Muscle layer of colon (tissue), 2 donors: Measurements from ENCODE around the gene ANAPC15.

Experiments
- H3K27ac ChIP-seq: one replicate; pipeline ENCODE4 v1.7.0; 2013; ENCODE audit warnings: low read depth, mild to moderate bottlenecking, low read length, moderate library complexity
- H3K27me3 ChIP-seq, 2 donors: one replicate each; pipeline ENCODE4 v1.7.0; 2013; ENCODE audit warnings: low read length in 2 of 2, mild to moderate bottlenecking in 2 of 2; ENCODE audit not compliant: insufficient read depth in 2 of 2, control insufficient read depth in 1 of 2
- H3K36me3 ChIP-seq: one replicate; pipeline ENCODE4 v1.7.0; 2013; ENCODE audit warnings: mild to moderate bottlenecking, low read length; ENCODE audit not compliant: insufficient read depth
- H3K4me1 ChIP-seq: one replicate; pipeline ENCODE4 v1.7.0; 2013; ENCODE audit warnings: mild to moderate bottlenecking, low read length; ENCODE audit not compliant: insufficient read depth
- H3K4me3 ChIP-seq, 2 donors: one replicate each; pipeline ENCODE4 v1.7.0; 2013; ENCODE audit warnings: low read length in 2 of 2, low read depth in 1 of 2, mild to moderate bottlenecking in 1 of 2, moderate library complexity in 1 of 2
- H3K9ac ChIP-seq: one replicate; pipeline ENCODE4 v1.7.0; 2013; ENCODE audit warnings: low read length
- H3K9me3 ChIP-seq: one replicate; pipeline ENCODE4 v1.7.0; 2013; ENCODE audit warnings: mild to moderate bottlenecking, low read length
- donor health status: abdominal sarcoma.
- donor health status: Adenocarcinoma of cecum.

Gene ANAPC15

DNA sequence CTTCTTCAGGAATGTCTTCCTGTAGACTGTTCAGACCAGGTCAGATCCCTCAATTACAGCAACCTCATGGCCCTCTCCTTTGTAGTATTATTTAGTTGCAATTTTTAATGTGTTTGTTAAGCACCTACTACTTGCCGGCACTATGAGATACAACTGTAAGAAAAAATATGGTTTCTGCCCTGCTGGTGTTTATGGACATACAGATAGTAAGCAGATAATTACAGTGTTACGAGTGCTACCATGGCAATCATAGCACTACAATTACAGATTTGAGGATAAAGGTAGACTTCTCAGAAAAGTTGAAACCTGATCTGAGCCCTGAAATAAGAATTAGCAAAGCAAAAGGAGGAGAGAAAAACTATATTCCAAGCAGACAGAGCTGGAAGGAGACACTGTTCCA is 29.1 kb downstream of the ANAPC15 start:
- H3K4me3 ChIP-seq = no peak overlapping the region
- H3K27ac ChIP-seq = no peak overlapping the region
- peaks cover 7% of the 10 kb centered on the region for H3K36me3 ChIP-seq
- H3K9me3 ChIP-seq = no peaks in the 10 kb centered on the region
- H3K9ac ChIP-seq = no peak overlapping the region
- H3K27me3 ChIP-seq = no peaks in the 10 kb centered on the region
- peaks cover 21% of the 10 kb centered on the region for H3K4me1 ChIP-seq

DNA sequence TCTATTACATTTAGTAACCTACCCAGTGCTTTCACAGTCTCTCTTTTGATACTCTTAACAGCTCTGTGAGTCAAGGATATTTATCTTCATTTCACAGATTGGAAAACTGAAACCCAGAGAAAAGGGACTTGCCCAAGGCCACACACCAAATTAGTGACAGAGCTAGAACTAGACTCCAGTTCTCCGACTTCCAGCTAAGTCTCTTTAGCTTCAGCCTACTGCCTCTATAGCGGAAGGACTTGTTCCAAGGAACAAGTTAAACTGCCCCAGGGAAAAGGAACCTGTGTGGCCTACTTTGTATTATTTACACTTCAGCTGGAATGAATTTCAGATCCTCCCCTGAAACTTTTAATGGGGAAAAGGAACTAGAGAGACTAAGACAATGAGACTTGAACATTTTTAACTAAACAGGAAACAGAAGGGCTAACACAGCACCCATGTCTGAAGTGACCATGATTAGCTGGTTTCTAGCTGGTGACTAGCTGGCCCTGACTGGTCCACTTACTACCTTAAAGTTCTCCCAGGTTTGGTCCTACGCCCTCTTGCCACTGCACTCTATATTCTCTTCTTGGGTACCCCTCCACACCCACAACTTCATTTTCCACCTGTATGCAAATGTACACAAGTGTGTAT is 30.6 kb downstream of the ANAPC15 start:
- Histone ChIP-seq H3K36me3 (no peaks in the 10 kb centered on the region), H3K4me3 (no peak overlapping the region), H3K9me3 (no peaks in the 10 kb centered on the region), H3K9ac (no peak overlapping the region), H3K4me1 (peaks cover 23% of the 10 kb centered on the region), H3K27me3 (no peaks in the 10 kb centered on the region), H3K27ac (no peak overlapping the region)

- no peaks in the 10 kb centered on the region for H3K36me3 ChIP-seq
- no peaks in the 10 kb centered on the region for H3K27me3 ChIP-seq
- peak overlapping the region; percentile 86 for H3K27ac ChIP-seq
- H3K9me3 ChIP-seq = no peaks in the 10 kb centered on the region
- H3K4me3 ChIP-seq = peak overlapping the region; percentile 53 to 74
- H3K9ac ChIP-seq = peak overlapping the region; percentile 63
- H3K4me1 ChIP-seq = peaks cover 23% of the 10 kb centered on the region
These were observed 31.3 kb downstream of the ANAPC15 start for GRCh38 chr11:72081184-72081644.

- Histone ChIP-seq H3K27ac (peak within 1 kb of the TSS; percentile 87), H3K9ac (peak within 1 kb of the TSS; percentile 63), H3K27me3 (no peaks in the 10 kb centered on the region), H3K9me3 (no peaks in the 10 kb centered on the region), H3K4me1 (peaks cover 23% of the 10 kb centered on the region), H3K36me3 (no peaks in the 10 kb centered on the region), H3K4me3 (peak within 1 kb of the TSS; percentile 74 to 80)
These were observed 31.9 kb downstream of the ANAPC15 start, which contains the start of the genes LRRC51 and NUMA1 for GRCh38 chr11:72080326-72081183. TSS of gene LRRC51 (plus strand) at chr11:72080850. CDS start at chr11:72089084, 8,234 bp downstream. TSS of gene NUMA1 (minus strand) at chr11:72080542. CDS start at chr11:72035943, 44,599 bp downstream.

- Histone ChIP-seq H3K36me3 (no peaks in the 10 kb centered on the region), H3K4me1 (peaks cover 23% of the 10 kb centered on the region), H3K27me3 (no peaks in the 10 kb centered on the region), H3K27ac (peak overlapping the region; percentile 87), H3K9me3 (no peaks in the 10 kb centered on the region), H3K9ac (peak overlapping the region; percentile 50), H3K4me3 (peak overlapping the region; percentile 74 to 80)
These were observed 32.6 kb downstream of the ANAPC15 start for GRCh38 chr11:72079819-72080325.

DNA sequence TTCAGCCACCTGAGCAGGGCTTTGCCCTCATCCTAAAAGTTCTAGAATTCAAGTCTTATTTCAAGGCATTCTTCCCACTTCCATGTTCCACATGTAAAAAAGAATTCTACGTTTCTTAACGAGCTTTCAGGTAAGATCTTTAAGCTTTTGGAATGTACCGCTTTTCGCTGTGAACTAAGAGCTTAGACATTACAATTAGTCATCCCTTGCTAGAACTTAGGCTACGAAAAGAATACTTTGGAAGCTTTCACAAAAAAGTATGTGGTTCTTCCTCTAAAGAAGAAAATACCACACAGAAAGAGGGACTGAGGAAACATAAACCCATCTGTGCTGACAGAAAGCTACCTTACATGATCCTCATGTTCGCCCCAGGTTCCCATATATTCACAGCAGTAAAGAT is 34.0 kb downstream of the ANAPC15 start:
- Histone ChIP-seq H3K9me3 (no peaks in the 10 kb centered on the region), H3K9ac (no peak overlapping the region), H3K27ac (peak overlapping the region; percentile 81), H3K4me3 (no peak overlapping the region), H3K4me1 (peaks cover 23% of the 10 kb centered on the region), H3K27me3 (no peaks in the 10 kb centered on the region), H3K36me3 (no peaks in the 10 kb centered on the region)

DNA sequence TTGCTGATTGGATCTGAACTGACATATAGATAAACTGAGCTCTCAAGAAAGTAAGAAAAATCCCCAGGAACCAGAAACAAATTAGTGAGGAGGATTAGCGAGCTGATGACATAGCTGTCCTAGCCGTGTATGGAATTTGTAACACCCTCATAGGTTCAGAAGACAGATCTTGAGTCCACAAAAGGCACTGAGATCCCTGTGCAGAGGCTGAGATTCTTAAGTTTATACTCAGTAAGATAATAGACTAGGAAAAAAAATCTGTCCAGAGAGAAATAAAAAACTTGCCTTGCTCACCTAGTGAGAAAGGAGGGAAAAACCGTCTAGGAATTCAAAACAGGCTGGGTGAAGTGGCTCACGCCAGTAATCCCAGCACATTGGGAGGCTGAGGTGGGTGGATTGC is 36.7 kb downstream of the ANAPC15 start:
- Histone ChIP-seq H3K4me1 (peaks cover 22% of the 10 kb centered on the region), H3K36me3 (no peaks in the 10 kb centered on the region), H3K27ac (no peak overlapping the region), H3K4me3 (no peak overlapping the region), H3K9ac (no peak overlapping the region), H3K27me3 (no peaks in the 10 kb centered on the region), H3K9me3 (no peaks in the 10 kb centered on the region)

- Histone ChIP-seq H3K9ac (no peak overlapping the region), H3K27ac (no peak overlapping the region), H3K36me3 (no peaks in the 10 kb centered on the region)
These were observed 37.4 kb downstream of the ANAPC15 start for GRCh38 chr11:72075109-72075508.

GRCh38 chr11:72072348-72072747 is 40.1 kb downstream of the ANAPC15 start:
- no peaks in the 10 kb centered on the region for H3K36me3 ChIP-seq

More at GRCh38 chr11:72075109-72075508, 37.4 kb downstream of the ANAPC15 start:
- Histone ChIP-seq H3K9me3 (no peaks in the 10 kb centered on the region), H3K4me1 (peaks cover 27% of the 10 kb centered on the region), H3K4me3 (no peak overlapping the region), H3K27me3 (no peaks in the 10 kb centered on the region)

GRCh38 chr11:72070491-72070890 is 42.0 kb downstream of the ANAPC15 start:
- no peaks in the 10 kb centered on the region for H3K36me3 ChIP-seq
- no peak overlapping the region for H3K4me3 ChIP-seq
- H3K9ac ChIP-seq = no peak overlapping the region
- no peaks in the 10 kb centered on the region for H3K27me3 ChIP-seq
- no peak overlapping the region for H3K27ac ChIP-seq
- H3K4me1 ChIP-seq = peaks cover 49% of the 10 kb centered on the region
- no peaks in the 10 kb centered on the region for H3K9me3 ChIP-seq

More at GRCh38 chr11:72072348-72072747, 40.1 kb downstream of the ANAPC15 start:
- no peak overlapping the region for H3K4me3 ChIP-seq
- H3K4me1 ChIP-seq = peaks cover 39% of the 10 kb centered on the region
- no peak overlapping the region for H3K9ac ChIP-seq
- H3K27me3 ChIP-seq = no peaks in the 10 kb centered on the region
- H3K9me3 ChIP-seq = no peaks in the 10 kb centered on the region
- H3K27ac ChIP-seq = peak overlapping the region; percentile 43

DNA sequence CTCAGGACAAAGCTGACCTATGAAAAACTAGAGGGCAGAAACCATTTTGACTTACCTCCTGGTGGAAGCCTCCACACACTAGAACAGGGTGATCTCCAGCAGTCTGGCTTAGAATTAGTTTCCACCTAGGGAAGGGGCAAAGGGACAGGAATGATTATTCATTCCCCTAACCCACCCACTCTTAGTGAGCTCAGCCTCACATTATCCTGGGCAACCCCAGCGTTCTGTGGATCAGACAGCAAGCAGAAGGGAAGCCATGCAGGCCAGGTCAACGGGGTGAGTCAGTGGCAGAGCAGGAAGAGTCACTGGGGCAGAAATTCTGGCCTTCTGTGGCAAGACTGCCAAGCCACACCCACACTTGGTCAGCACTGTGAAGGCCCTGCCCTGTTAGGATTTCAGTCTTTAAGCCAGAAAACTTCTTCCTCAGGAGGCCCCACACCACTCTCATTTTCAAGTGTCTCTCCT is 42.7 kb downstream of the ANAPC15 start:
- Histone ChIP-seq H3K27me3 (no peaks in the 10 kb centered on the region), H3K9me3 (no peaks in the 10 kb centered on the region), H3K36me3 (no peaks in the 10 kb centered on the region), H3K4me1 (peaks cover 49% of the 10 kb centered on the region), H3K4me3 (peak overlapping the region in 1 of 2 donors; percentile 14), H3K27ac (peak overlapping the region; percentile 53), H3K9ac (no peak overlapping the region)
